H1 (cell line): ENCODE data around the gene BCAS3. TPM values are rescaled to one million over a fixed set of nuclear protein-coding genes. Genes with fewer than 3 reads are reported as not detected.
"Not testable (repeated sequence)": the region's sequence is repeated elsewhere in the genome, so short reads cannot be mapped to it uniquely, and the experiment has no call there.

Source experiments
- CTCF ChIA-PET: fragments of 300-600 bp; sonication (Branson Sonifier 250); formaldehyde crosslinking; loops from one replicate; lab custom pipeline; 2021; ENCODE audit not compliant: partially characterized antibody; lab: Charles Lee
- POLR2A ChIA-PET: fragments of 300-600 bp; sonication (Branson Sonifier 250); formaldehyde crosslinking; loops from one replicate; lab custom pipeline; 2021; ENCODE audit warnings: inconsistent platforms; ENCODE audit not compliant: partially characterized antibody; lab: Charles Lee
- DNase-seq, 2 experiments: peaks; one replicate each; pipeline versions ENCODE4 v3.0.0 to v3.0.0-alpha.2; 2010 to 2022; ENCODE audit warnings: low spot score in 2 of 2, low read depth in 1 of 2, mixed read lengths in 1 of 2
- FAIRE-seq: peaks from 2 replicates; lab custom pipeline; 2011; peaks lifted over from hg19 to GRCh38; lab: Jason Lieb, UNC
- H2AFZ ChIP-seq: 2 replicates; pipeline ENCODE4 v1.8.1; 2012; ENCODE audit warnings: low read length, inconsistent platforms
- H2AK5ac ChIP-seq: 2 replicates; pipeline ENCODE4 v1.6.1; 2013; ENCODE audit warnings: low read depth, low read length
- H2BK120ac ChIP-seq: replicated peaks from 2 replicates; pipeline ENCODE3; 2013; ENCODE audit warnings: low read depth, low read length, inconsistent platforms
- H2BK12ac ChIP-seq: 2 replicates; pipeline ENCODE4 v1.6.1; 2013; ENCODE audit warnings: low read depth, low read length
- H2BK15ac ChIP-seq: 2 replicates; pipeline ENCODE4 v1.6.1; 2013; ENCODE audit warnings: low read length
- H2BK20ac ChIP-seq: 2 replicates; pipeline ENCODE4 v1.6.1; 2013; ENCODE audit warnings: low read length
- H2BK5ac ChIP-seq: 2 replicates; pipeline ENCODE4 v1.6.1; 2013; ENCODE audit warnings: low read depth, low read length
- H3K14ac ChIP-seq: 2 replicates; pipeline ENCODE4 v1.6.1; 2013; ENCODE audit warnings: inconsistent platforms; ENCODE audit not compliant: insufficient read length
- H3K18ac ChIP-seq: 2 replicates; pipeline ENCODE4 v1.6.1; 2013; ENCODE audit warnings: low read length; ENCODE audit errors: extremely low read depth
- H3K23ac ChIP-seq: 2 replicates; pipeline ENCODE4 v1.6.1; 2013; ENCODE audit warnings: inconsistent platforms; ENCODE audit not compliant: insufficient read length
- H3K23me2 ChIP-seq: 2 replicates; pipeline ENCODE4 v1.6.1; 2013; ENCODE audit warnings: low read depth, low read length
- H3K27ac ChIP-seq: 2 replicates; pipeline ENCODE4 v1.6.1; 2011; ENCODE audit warnings: low read depth, low read length, inconsistent platforms
- H3K27me3 ChIP-seq, 4 experiments: replicated peaks in 1 of 4; 1 replicate in 1 of 4; 2 replicates in 3 of 4; pipeline versions ENCODE4 v1.6.1 to v1.8.1; 2011 to 2013; ENCODE audit warnings: low read length in 3 of 4, mild to moderate bottlenecking in 3 of 4, inconsistent platforms in 2 of 4, mixed read lengths in 2 of 4, moderate library complexity in 1 of 4; ENCODE audit not compliant: control insufficient read depth in 3 of 4, insufficient read depth in 3 of 4; ENCODE audit errors: extremely low read depth in 1 of 4
- H3K36me3 ChIP-seq, 4 experiments: 2 replicates each; pipeline versions ENCODE4 v1.6.1 to v1.8.1; 2011 to 2013; ENCODE audit warnings: mild to moderate bottlenecking in 4 of 4, low read length in 3 of 4, moderate library complexity in 2 of 4, control low read depth in 1 of 4, inconsistent platforms in 1 of 4; ENCODE audit not compliant: insufficient read depth in 4 of 4, control insufficient read depth in 2 of 4
- H3K4ac ChIP-seq: replicated peaks from 2 replicates; pipeline ENCODE3; 2013; ENCODE audit warnings: low read length, low read depth, mixed read lengths, inconsistent platforms; ENCODE audit not compliant: insufficient read length
- H3K4me1 ChIP-seq, 4 experiments: replicated peaks in 1 of 4; 1 replicate in 1 of 4; 2 replicates in 3 of 4; pipeline versions ENCODE4 v1.6.1 to v1.8.1; 2011 to 2013; ENCODE audit warnings: low read length in 3 of 4, inconsistent platforms in 2 of 4, mixed read lengths in 1 of 4; ENCODE audit not compliant: insufficient read depth in 4 of 4, control insufficient read depth in 3 of 4
- H3K4me2 ChIP-seq, 2 experiments: 2 replicates each; pipeline versions ENCODE4 v1.6.1 to v1.8.1; 2011 to 2013; ENCODE audit warnings: low read depth in 2 of 2, low read length in 2 of 2, control low read depth in 1 of 2, inconsistent platforms in 1 of 2, mild to moderate bottlenecking in 1 of 2; ENCODE audit not compliant: insufficient read depth in 1 of 2
- H3K4me3 ChIP-seq, 4 experiments: fragments of 200-600, 300-600 bp in 1 of 4; sonication (generic), shearing (Covaris generic), sonication (Bioruptor Twin) in 1 of 4; 2 replicates each; pipeline versions ENCODE4 v1.5.1 to v1.8.1; 2011 to 2016; ENCODE audit warnings: low read length in 4 of 4, low read depth in 3 of 4, control low read depth in 2 of 4, inconsistent platforms in 2 of 4, mild to moderate bottlenecking in 2 of 4, mixed read lengths in 1 of 4, moderate library complexity in 1 of 4; ENCODE audit not compliant: insufficient read depth in 2 of 4; ENCODE audit errors: extremely low read depth in 1 of 4
- H3K56ac ChIP-seq: replicated peaks from 2 replicates; pipeline ENCODE3; 2013; ENCODE audit warnings: low read depth, mild to moderate bottlenecking, mixed read lengths, low read length, inconsistent platforms; ENCODE audit not compliant: insufficient read length
- H3K79me1 ChIP-seq: 2 replicates; pipeline ENCODE4 v1.6.1; 2013; ENCODE audit warnings: low read depth, low read length, control low read depth
- H3K79me2 ChIP-seq, 2 experiments: 2 replicates each; pipeline versions ENCODE4 v1.6.1 to v1.8.1; 2012 to 2013; ENCODE audit warnings: low read length in 2 of 2, mild to moderate bottlenecking in 2 of 2, inconsistent platforms in 1 of 2; ENCODE audit not compliant: insufficient read depth in 2 of 2, control insufficient read depth in 1 of 2
- H3K9ac ChIP-seq, 4 experiments: replicated peaks in 1 of 4; 1 replicate in 1 of 4; 2 replicates in 3 of 4; pipeline versions ENCODE4 v1.6.1 to v1.8.1; 2011 to 2013; ENCODE audit warnings: low read depth in 3 of 4, low read length in 3 of 4, control low read depth in 2 of 4, mild to moderate bottlenecking in 2 of 4, moderate library complexity in 2 of 4, inconsistent platforms in 1 of 4; ENCODE audit errors: extremely low read depth in 1 of 4
- H3K9me3 ChIP-seq, 2 experiments: 2 replicates each; pipeline versions ENCODE4 v1.6.1 to v1.8.1; 2012 to 2013; ENCODE audit warnings: mild to moderate bottlenecking in 2 of 2, moderate library complexity in 2 of 2, control low read depth in 1 of 2, inconsistent platforms in 1 of 2, low read depth in 1 of 2, low read length in 1 of 2, mixed read lengths in 1 of 2; ENCODE audit not compliant: insufficient read depth in 2 of 2
- H4K20me1 ChIP-seq, 2 experiments: replicated peaks in 1 of 2; 2 replicates each; pipeline versions ENCODE3 to v1.8.1; 2011 to 2013; ENCODE audit warnings: inconsistent platforms in 2 of 2, low read length in 2 of 2, mild to moderate bottlenecking in 1 of 2; ENCODE audit not compliant: insufficient read depth in 2 of 2, control insufficient read depth in 1 of 2
- H4K5ac ChIP-seq: 2 replicates; pipeline ENCODE4 v1.6.1; 2013; ENCODE audit warnings: low read length, low read depth, mixed read lengths, inconsistent platforms; ENCODE audit not compliant: insufficient read length
- H4K8ac ChIP-seq: 2 replicates; pipeline ENCODE4 v1.8.0; 2013; ENCODE audit warnings: mild to moderate bottlenecking, moderate library complexity, low read length, inconsistent platforms; ENCODE audit not compliant: insufficient read depth; ENCODE audit errors: extremely low read depth
- H4K91ac ChIP-seq: replicated peaks from 2 replicates; pipeline ENCODE3; 2013; ENCODE audit warnings: low read length, mixed read lengths, inconsistent platforms; ENCODE audit not compliant: insufficient read length
- WGBS, 2 experiments: shearing (Covaris generic) in 1 of 2; methylation state at CpG; one replicate each; pipeline versions ENCODE4 v1.1.6 to v1.1.7; 2013 to 2015; ENCODE audit warnings: low lambda C conversion rate in 2 of 2, mixed read lengths in 2 of 2, inconsistent platforms in 1 of 2, low coverage in 1 of 2, missing lambda C conversion rate in 1 of 2; ENCODE audit not compliant: insufficient replicate concordance in 2 of 2, insufficient coverage in 1 of 2, insufficient read length in 1 of 2; ENCODE audit errors: extremely low coverage in 1 of 2, missing lambda C conversion rate in 1 of 2; 5-methylcytosine and 5-hydroxymethylcytosine counted together
- polyA plus RNA-seq, 7 experiments: library from polyadenylated mRNA; depleted of rRNA in 3 of 7; stranded (reverse) in 5 of 7; unstranded in 2 of 7; fragments of >200 nt in 5 of 7; fragments of 200-250 nt in 2 of 7; gene quantifications; 1 replicate in 5 of 7; 2 replicates in 1 of 7; 4 replicates in 1 of 7; pipeline versions ENCODE4 v1.2.1 to v1.2.3, GENCODE V29; 2011 to 2013; ENCODE audit warnings: missing spikeins in 2 of 7, mixed read lengths in 2 of 7
- total RNA-seq: library from RNA; stranded (reverse); fragmentation: NEBNext Ultra II Directional; extraction: Animal tissue kit (Norgen Biotek cat#: 25700); gene quantifications from 2 replicates; pipeline ENCODE4 v1.2.1, GENCODE V29; 2021

BCAS3 gene
- total and polyA plus RNA-seq, 2 of the 8 experiments (the other 6 are each of a cell fraction or from before 2014, with no cell fraction given) = 9.9 to 13.3 TPM

- H2BK5ac ChIP-seq, H3K4me1 ChIP-seq, H3K14ac ChIP-seq, H3K27me3 ChIP-seq, H2BK15ac ChIP-seq, H4K20me1 ChIP-seq, FAIRE-seq, H3K4ac ChIP-seq, H2BK20ac ChIP-seq, H3K4me2 ChIP-seq, H3K23me2 ChIP-seq, H3K79me1 ChIP-seq, H2BK12ac ChIP-seq, H3K56ac ChIP-seq, DNase-seq, H3K27ac ChIP-seq, H4K91ac ChIP-seq, H3K4me3 ChIP-seq, H3K9ac ChIP-seq, H2BK120ac ChIP-seq, H3K23ac ChIP-seq, H3K36me3 ChIP-seq, H3K18ac ChIP-seq, H2AK5ac ChIP-seq, H4K8ac ChIP-seq, H3K9me3 ChIP-seq, H3K79me2 ChIP-seq, H4K5ac ChIP-seq, H2AFZ ChIP-seq, POLR2A ChIA-PET: not testable (repeated sequence)
- CTCF ChIA-PET = interaction anchor here (1.4 kb wide), 1 partner anchor 25 kb away, joined by 4 read pairs; no protein-coding TSS in a partner anchor
- WGBS, 2 experiments = 90% methylated on average over 8 of the region's 23 CpGs; no CpG with 5 or more reads in 1 of the 2 experiments
These were observed 299.2 kb downstream of the BCAS3 start for GRCh38 chr17:60976861-60977260.
